CD4-positive, alpha-beta memory T cell (primary cell): Measurements from ENCODE around the gene LARP4B. TPM values are rescaled to one million over a fixed set of nuclear protein-coding genes. Genes with fewer than 3 reads are reported as not detected.
A peak's percentile ranks its signal among the peaks of the same experiment; 100 is the strongest.
"Not testable (repeated sequence)": the region's sequence is repeated elsewhere in the genome, so short reads cannot be mapped to it uniquely, and the experiment has no call there.

Experiments used
- CTCF ChIA-PET: fragments of 350-600 bp; sonication (Branson Sonifier 250); formaldehyde crosslinking; loops from one replicate; lab custom pipeline; 2021; ENCODE audit warnings: inconsistent platforms; ENCODE audit not compliant: partially characterized antibody; lab: Charles Lee
- POLR2A ChIA-PET: fragments of 350-600 bp; sonication (Branson Sonifier 250); formaldehyde crosslinking; loops from one replicate; lab custom pipeline; 2021; ENCODE audit not compliant: partially characterized antibody; lab: Charles Lee
- DNase-seq, 5 donors: peaks; one replicate each; pipeline versions ENCODE4 v3.0.0 to v3.0.0-alpha.2; 2020 to 2022; ENCODE audit warnings: mixed read lengths in 1 of 5
- H3K27ac ChIP-seq: one replicate; pipeline ENCODE4 v1.7.0; 2013; ENCODE audit warnings: low read depth, low read length
- H3K27me3 ChIP-seq: 2 replicates; pipeline ENCODE4 v1.7.0; 2013; ENCODE audit warnings: mild to moderate bottlenecking, low read length, moderate library complexity; ENCODE audit not compliant: insufficient read depth
- H3K36me3 ChIP-seq: 2 replicates; pipeline ENCODE4 v1.7.0; 2013; ENCODE audit warnings: mild to moderate bottlenecking, low read length, moderate library complexity; ENCODE audit not compliant: insufficient read depth
- H3K4me1 ChIP-seq: 2 replicates; pipeline ENCODE4 v1.7.0; 2013; ENCODE audit warnings: mild to moderate bottlenecking, low read length, moderate library complexity; ENCODE audit not compliant: insufficient read depth
- H3K4me3 ChIP-seq, 2 donors: one replicate each; pipeline ENCODE4 v1.7.0; 2013; ENCODE audit warnings: low read length in 2 of 2, mild to moderate bottlenecking in 1 of 2
- H3K9me3 ChIP-seq, 2 donors: one replicate each; pipeline ENCODE4 v1.7.0; 2013; ENCODE audit warnings: low read length in 2 of 2, control low read depth in 1 of 2; ENCODE audit not compliant: control insufficient read depth in 1 of 2
- H3K27ac Mint-ChIP-seq, 7 donors: one replicate each; pipeline ENCODE4 v1.8.0; 2020 to 2021; ENCODE audit warnings: mixed read lengths in 7 of 7, mild to moderate bottlenecking in 6 of 7, inconsistent platforms in 3 of 7, moderate library complexity in 3 of 7
- H3K27me3 Mint-ChIP-seq, 2 donors: one replicate each; pipeline ENCODE4 v1.8.0; 2020 to 2021; ENCODE audit warnings: mixed read lengths in 2 of 2
- H3K36me3 Mint-ChIP-seq, 2 donors: one replicate each; pipeline ENCODE4 v1.8.0; 2020 to 2021; ENCODE audit warnings: mixed read lengths in 2 of 2, inconsistent platforms in 1 of 2, mild to moderate bottlenecking in 1 of 2
- H3K4me1 Mint-ChIP-seq, 4 donors: one replicate each; pipeline ENCODE4 v1.8.0; 2020 to 2021; ENCODE audit warnings: mixed read lengths in 4 of 4, mild to moderate bottlenecking in 1 of 4
- H3K4me3 Mint-ChIP-seq, 8 donors: one replicate each; pipeline ENCODE4 v1.8.0; 2020 to 2021; ENCODE audit warnings: mixed read lengths in 8 of 8, mild to moderate bottlenecking in 7 of 8, moderate library complexity in 6 of 8, inconsistent platforms in 3 of 8
- H3K9me3 Mint-ChIP-seq, 8 donors: one replicate each; pipeline ENCODE4 v1.8.0; 2020 to 2021; ENCODE audit warnings: mixed read lengths in 8 of 8, mild to moderate bottlenecking in 5 of 8, inconsistent platforms in 3 of 8, moderate library complexity in 1 of 8
- intact Hi-C: fragments of 100-400 bp; cut with micrococcal nuclease; formaldehyde crosslinking; loops from one replicate; pipeline ENCODE4 v1.15.1; 2023
- polyA plus RNA-seq, 2 donors: library from polyadenylated mRNA; unstranded; fragments of 300-500 nt; fragmentation: Illumina TruSeq; gene quantifications; one replicate each; pipeline ENCODE4 v1.2.3, GENCODE V29; 2021
- total RNA-seq, 2 experiments: library from RNA; stranded (reverse); gene quantifications; one replicate each; pipeline ENCODE4 v1.2.3, GENCODE V29; 2021

LARP4B gene
- total and polyA plus RNA-seq, 4 experiments from 2014 or later = 13.0 to 99.7 (median 61.9) TPM

DNA sequence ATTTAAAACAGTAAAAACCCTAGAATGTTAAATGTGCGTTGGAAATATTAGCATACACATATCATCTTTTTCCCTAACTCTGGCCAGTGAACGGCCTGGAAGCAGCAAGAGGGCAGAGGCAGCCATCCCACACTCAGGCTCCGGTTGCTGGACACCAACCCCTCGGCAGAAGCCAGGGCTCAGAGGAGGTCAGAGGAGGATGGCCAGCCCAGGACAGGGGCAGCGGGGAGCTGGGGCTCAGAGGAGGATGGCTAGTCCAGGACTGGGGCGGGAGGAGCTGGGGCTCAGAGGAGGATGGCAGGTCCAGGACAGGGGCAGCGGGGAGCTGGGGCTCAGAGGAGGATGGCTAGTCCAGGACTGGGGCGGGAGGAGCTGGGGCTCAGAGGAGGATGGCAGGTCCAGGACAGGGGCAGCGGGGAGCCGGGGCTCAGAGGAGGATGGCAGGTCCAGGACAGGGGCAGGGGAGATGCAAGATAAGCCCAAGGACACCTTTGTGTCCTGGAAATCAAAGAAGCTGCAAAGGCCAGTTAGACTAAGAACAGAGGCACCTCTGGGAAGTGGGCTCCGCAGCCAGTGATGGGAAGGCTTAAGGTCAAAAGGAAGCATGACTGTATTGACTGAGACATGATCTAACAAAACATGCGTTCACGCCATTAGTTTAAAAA, 161.3 kb downstream of the LARP4B start:
- H3K4me1 Mint-ChIP-seq, H3K27ac Mint-ChIP-seq, DNase-seq, H3K27me3 Mint-ChIP-seq, POLR2A ChIA-PET, H3K4me3 Mint-ChIP-seq, CTCF ChIA-PET, H3K27ac ChIP-seq, H3K36me3 Mint-ChIP-seq, H3K4me3 ChIP-seq, H3K27me3 ChIP-seq, H3K9me3 ChIP-seq, H3K4me1 ChIP-seq, H3K36me3 ChIP-seq, intact Hi-C loops: not testable (repeated sequence)
- peaks cover 0 to 32% (median 13%) of the 10 kb centered on the region in 8 donors for H3K9me3 Mint-ChIP-seq

DNA sequence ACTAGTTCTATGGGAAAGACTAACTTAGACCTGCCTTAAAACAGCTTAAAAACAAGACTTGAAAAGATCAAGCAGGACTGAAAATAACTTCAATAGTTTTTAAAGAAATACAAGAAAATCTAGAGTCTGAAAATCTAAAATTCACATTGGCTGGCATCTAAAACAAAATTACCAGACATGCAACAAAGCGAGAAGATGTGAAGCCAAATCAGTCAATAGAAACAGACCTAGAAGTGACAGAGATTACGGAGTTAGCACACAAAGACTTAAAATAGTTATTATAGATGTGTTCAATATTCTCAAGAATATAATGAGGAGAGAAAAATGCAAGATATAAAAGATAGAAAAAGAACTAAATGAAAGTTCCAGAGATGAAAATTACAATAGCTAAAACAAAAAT, 163.7 kb downstream of the LARP4B start:
- Histone ChIP-seq H3K4me3 (no peak overlapping the region), H3K4me1 (no peaks in the 10 kb centered on the region), H3K9me3 (no peaks in the 10 kb centered on the region), H3K36me3 (no peaks in the 10 kb centered on the region), H3K27me3 (no peaks in the 10 kb centered on the region), H3K27ac (no peak overlapping the region)
- ChIA-PET POLR2A (no interaction called here), CTCF (no interaction called here)
- Mint-ChIP-seq H3K27ac (no peak overlapping the region), H3K9me3 (peaks cover 2 to 51% (median 25%) of the 10 kb centered on the region in 8 donors), H3K36me3 (peaks cover 0 to 5% of the 10 kb centered on the region in 2 donors), H3K27me3 (peaks cover 4 to 5% of the 10 kb centered on the region in 2 donors), H3K4me1 (no peaks in the 10 kb centered on the region), H3K4me3 (no peak overlapping the region)
- DNase-seq = no peak
- intact Hi-C loops = no loop called here

DNA sequence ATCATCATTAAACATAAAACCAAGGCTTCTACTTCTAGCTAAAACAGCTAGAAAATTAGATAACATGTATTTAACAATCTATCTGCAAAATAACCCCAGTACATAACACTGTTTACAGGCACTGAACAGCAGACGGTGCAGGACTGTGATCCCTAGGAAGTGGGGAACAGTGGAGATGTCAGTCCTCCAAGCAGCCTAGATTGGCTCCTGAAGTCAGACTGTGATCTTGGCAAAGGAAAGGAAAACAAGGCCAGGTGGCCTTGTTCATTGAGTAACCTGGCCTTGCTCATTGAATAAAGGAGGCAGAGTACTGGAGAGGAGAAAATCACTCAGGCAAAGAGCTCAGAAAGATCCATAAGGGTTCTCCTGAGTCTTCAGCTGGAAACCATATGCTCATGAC, 164.3 kb downstream of the LARP4B start:
- Histone ChIP-seq H3K9me3 (no peaks in the 10 kb centered on the region), H3K27me3 (no peaks in the 10 kb centered on the region), H3K27ac (no peak overlapping the region), H3K4me3 (no peak overlapping the region), H3K36me3 (no peaks in the 10 kb centered on the region), H3K4me1 (no peaks in the 10 kb centered on the region)
- Mint-ChIP-seq H3K4me3 (no peak overlapping the region), H3K4me1 (no peaks in the 10 kb centered on the region), H3K27ac (no peak overlapping the region), H3K36me3 (peaks cover 3 to 8% of the 10 kb centered on the region in 2 donors), H3K9me3 (peaks cover 2 to 57% (median 31%) of the 10 kb centered on the region in 8 donors), H3K27me3 (peaks cover 4 to 7% of the 10 kb centered on the region in 2 donors)
- CTCF ChIA-PET = no interaction called here
- POLR2A ChIA-PET = no interaction called here
- intact Hi-C loops = no loop called here
- DNase-seq = no peak

DNA sequence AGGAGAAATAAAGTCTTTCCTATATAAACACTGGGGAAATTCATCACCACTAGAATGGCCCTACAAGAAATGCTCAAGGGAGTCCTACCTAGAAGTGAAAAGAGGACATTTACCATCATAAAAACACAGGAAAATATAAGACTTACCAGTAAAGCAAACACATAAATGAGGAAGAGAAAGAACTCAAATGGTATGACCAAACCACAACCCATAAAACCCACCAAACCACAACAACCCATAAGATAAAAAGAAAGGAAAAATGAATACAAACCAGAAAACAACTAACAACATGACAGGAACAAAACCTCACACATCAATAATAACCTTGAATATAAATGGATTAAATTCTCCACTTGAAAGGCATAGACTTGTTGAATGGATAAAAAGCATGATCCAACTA, 170.1 kb downstream of the LARP4B start:
- POLR2A ChIA-PET = no interaction called here
- H3K9me3 Mint-ChIP-seq = peaks cover 2 to 57% (median 42%) of the 10 kb centered on the region in 8 donors

DNA sequence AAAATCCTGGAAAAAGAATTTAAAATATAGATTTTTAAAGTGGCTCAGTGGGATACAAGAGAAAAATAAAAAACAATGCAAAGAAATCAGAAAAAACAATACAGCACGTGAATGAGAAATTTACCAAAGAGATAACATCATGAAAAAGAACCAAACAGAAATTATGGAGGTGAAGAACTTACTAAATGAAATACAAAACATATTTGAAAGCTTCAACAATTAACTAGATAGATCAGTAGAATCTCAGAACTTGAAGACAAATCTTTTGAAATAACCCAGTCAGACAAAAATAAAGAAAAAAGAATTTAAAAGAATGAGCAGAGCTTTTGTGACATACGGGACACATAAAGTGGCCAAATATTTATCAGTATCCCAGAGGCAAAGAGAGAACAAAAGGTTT, 170.9 kb downstream of the LARP4B start:
- CTCF ChIA-PET = no interaction called here
- intact Hi-C loops = no loop called here
- H3K9me3 Mint-ChIP-seq = peaks cover 3 to 63% (median 43%) of the 10 kb centered on the region in 8 donors
- peaks cover 10 to 23% (median 16%) of the 10 kb centered on the region in 4 donors for H3K4me1 Mint-ChIP-seq
- DNase-seq = no peak
- POLR2A ChIA-PET = no interaction called here
- peaks cover 9 to 12% of the 10 kb centered on the region in 2 donors for H3K27me3 Mint-ChIP-seq
- no peak overlapping the region for H3K27ac Mint-ChIP-seq
- H3K4me3 Mint-ChIP-seq = peak overlapping the region in 4 of 8 donors; percentile 30 to 47 (median 38)
- Histone ChIP-seq H3K4me1 (peaks cover 11% of the 10 kb centered on the region), H3K27me3 (no peaks in the 10 kb centered on the region), H3K9me3 (peaks cover 0 to 8% of the 10 kb centered on the region in 2 donors), H3K27ac (no peak overlapping the region), H3K4me3 (no peak overlapping the region), H3K36me3 (no peaks in the 10 kb centered on the region)
- peaks cover 16 to 17% of the 10 kb centered on the region in 2 donors for H3K36me3 Mint-ChIP-seq

More for the DNA sequence above, 170.1 kb downstream of the LARP4B start:
- DNase-seq = no peak
- Histone ChIP-seq H3K4me3 (no peak overlapping the region), H3K4me1 (peaks cover 11% of the 10 kb centered on the region), H3K27ac (no peak overlapping the region), H3K9me3 (peaks cover 0 to 8% of the 10 kb centered on the region in 2 donors), H3K36me3 (no peaks in the 10 kb centered on the region), H3K27me3 (no peaks in the 10 kb centered on the region)
- CTCF ChIA-PET = no interaction called here
- peaks cover 9 to 12% of the 10 kb centered on the region in 2 donors for H3K27me3 Mint-ChIP-seq
- H3K4me1 Mint-ChIP-seq = peaks cover 10 to 23% (median 16%) of the 10 kb centered on the region in 4 donors
- H3K36me3 Mint-ChIP-seq = peaks cover 16 to 17% of the 10 kb centered on the region in 2 donors
- no peak overlapping the region for H3K4me3 Mint-ChIP-seq
- intact Hi-C loops = no loop called here
- H3K27ac Mint-ChIP-seq = no peak overlapping the region

DNA sequence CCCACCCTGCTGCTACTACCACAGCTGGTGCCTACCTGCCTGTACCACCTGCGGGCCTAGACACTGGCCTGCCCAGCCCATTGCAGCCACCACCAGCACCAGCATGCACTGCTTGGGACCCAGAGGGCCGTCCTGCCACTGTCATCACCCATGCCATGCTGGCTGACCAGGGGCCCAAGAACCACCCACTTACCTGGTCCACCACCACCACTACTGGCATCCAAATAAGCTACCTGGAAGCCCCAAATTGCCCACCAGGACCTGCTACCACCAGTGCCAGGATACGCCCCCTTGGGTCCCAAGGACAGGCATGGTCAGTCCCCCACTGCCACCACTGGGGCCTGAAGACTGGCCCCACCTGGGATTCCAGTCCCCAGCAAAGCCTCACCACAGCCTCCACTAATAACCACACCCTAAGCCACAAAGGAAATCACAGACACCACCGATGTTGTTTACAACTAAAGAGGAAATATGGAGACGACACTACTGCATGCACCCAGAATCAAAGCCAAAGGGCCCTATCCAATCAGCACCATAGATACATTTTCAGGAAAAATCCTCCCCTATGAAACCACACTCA, 171.5 kb downstream of the LARP4B start:
- H3K4me1 ChIP-seq = peaks cover 11% of the 10 kb centered on the region
- H3K9me3 Mint-ChIP-seq = peaks cover 5 to 67% (median 47%) of the 10 kb centered on the region in 8 donors
- no peak overlapping the region for H3K4me3 ChIP-seq
- no peak for DNase-seq
- peaks cover 19 to 20% of the 10 kb centered on the region in 2 donors for H3K36me3 Mint-ChIP-seq
- ChIA-PET POLR2A (no interaction called here), CTCF (no interaction called here)
- peak overlapping the region in 3 of 7 donors; percentile 5 to 61 (median 56) for H3K27ac Mint-ChIP-seq
- peak overlapping the region in 6 of 8 donors; percentile 13 to 72 (median 44) for H3K4me3 Mint-ChIP-seq
- H3K27me3 Mint-ChIP-seq = peaks cover 9 to 14% of the 10 kb centered on the region in 2 donors
- peaks cover 0 to 12% of the 10 kb centered on the region in 2 donors for H3K9me3 ChIP-seq
- H3K27ac ChIP-seq = no peak overlapping the region
- peaks cover 10 to 23% (median 16%) of the 10 kb centered on the region in 4 donors for H3K4me1 Mint-ChIP-seq
- intact Hi-C loops = no loop called here
- no peaks in the 10 kb centered on the region for H3K27me3 ChIP-seq
- no peaks in the 10 kb centered on the region for H3K36me3 ChIP-seq
